Measurements from ENCODE around the gene ABCA13.

The ABCA13 gene

GRCh38 chr7:48262606-48263310, 91.5 kb downstream of the ABCA13 start (continued):
- TF ChIP-seq ZNF366 (tag by site-specific recombination; conservative IDR thresholded peaks at IDR 0.05) (no peak), KLF1 (tag by site-specific recombination; IDR thresholded peaks at IDR 0.05) (no peak), ZNF169 (tag by site-specific recombination; IDR thresholded peaks at IDR 0.05) (no peak)

GRCh38 chr7:48263311-48263650, 92.0 kb downstream of the ABCA13 start:
- no peak overlapping the region for H3K4me3 ChIP-seq (ENCODE audit: low read depth, low read length)
- CTCF ChIA-PET, result interaction anchor here (0.6 kb wide), 1 partner anchor 106 kb away, joined by 3 read pairs; no protein-coding TSS in a partner anchor
- no peaks in the 10 kb centered on the region for H3K36me3 ChIP-seq (ENCODE audit: control insufficient read depth in 2 of 2, insufficient read depth in 1 of 2, low read length in 2 of 2)
- TF ChIP-seq ZNF24 (tag by site-specific recombination; IDR thresholded peaks at IDR 0.05) (no peak), ZNF624 (tag by site-specific recombination; IDR thresholded peaks at IDR 0.05) (no peak), HOXA7 (CRISPR knock-in tag; IDR thresholded peaks at IDR 0.05; ENCODE audit: borderline replicate concordance) (no peak), ZNF416 (tag by site-specific recombination; IDR thresholded peaks at IDR 0.05) (no peak), ZBTB21 (tag by site-specific recombination; IDR thresholded peaks at IDR 0.05) (no peak), ZNF202 (tag by site-specific recombination; IDR thresholded peaks at IDR 0.05; ENCODE audit: borderline replicate concordance) (no peak), ZNF747 (tag by site-specific recombination; IDR thresholded peaks at IDR 0.05) (no peak), ZBTB48 (tag by site-specific recombination; IDR thresholded peaks at IDR 0.05) (no peak), ZSCAN4 (tag by site-specific recombination; IDR thresholded peaks at IDR 0.05) (no peak), ZBTB44 (tag by site-specific recombination; IDR thresholded peaks at IDR 0.05) (no peak), ZNF23 (tag by site-specific recombination; IDR thresholded peaks at IDR 0.05; ENCODE audit: borderline replicate concordance) (no peak), BCL11B (tag by site-specific recombination; IDR thresholded peaks at IDR 0.05; ENCODE audit: low read depth) (no peak), SP3 (tag by site-specific recombination; IDR thresholded peaks at IDR 0.05) (no peak)
- POLR2A ChIA-PET, result no interaction called here
- no peaks in the 10 kb centered on the region for H3K9me3 ChIP-seq (ENCODE audit: control insufficient read depth, insufficient read depth, low read depth, low read length)
- no peaks in the 10 kb centered on the region for H3K4me1 ChIP-seq (ENCODE audit: control insufficient read depth, insufficient read depth, low read length)
- H3K27ac ChIP-seq (ENCODE audit: extremely low read depth, low read depth, low read length), result no peak overlapping the region

GRCh38 chr7:48269066-48269465, 97.8 kb downstream of the ABCA13 start:
- H3K27ac ChIP-seq (ENCODE audit: extremely low read depth, low read depth, low read length), result no peak overlapping the region
- no peaks in the 10 kb centered on the region for H3K36me3 ChIP-seq (ENCODE audit: control insufficient read depth in 2 of 2, insufficient read depth in 1 of 2, low read length in 2 of 2)
- ChIA-PET POLR2A (no interaction called here), CTCF (interaction anchor here (1.3 kb wide), 1 partner anchor 30 kb away, joined by 4 read pairs; no protein-coding TSS in a partner anchor)
- no peak overlapping the region for H3K4me3 ChIP-seq (ENCODE audit: low read depth, low read length)
- no peaks in the 10 kb centered on the region for H3K9me3 ChIP-seq (ENCODE audit: control insufficient read depth, insufficient read depth, low read depth, low read length)
- no peaks in the 10 kb centered on the region for H3K4me1 ChIP-seq (ENCODE audit: control insufficient read depth, insufficient read depth, low read length)
- TF ChIP-seq ZNF843 (tag by site-specific recombination; IDR thresholded peaks at IDR 0.05) (no peak), ZNF670 (tag by site-specific recombination; IDR thresholded peaks at IDR 0.05; ENCODE audit: low read depth) (no peak), ZNF555 (tag by site-specific recombination; conservative IDR thresholded peaks at IDR 0.05) (no peak), OSR2 (tag by site-specific recombination; IDR thresholded peaks at IDR 0.05) (no peak), ZNF518A (tag by site-specific recombination; conservative IDR thresholded peaks at IDR 0.05; ENCODE audit: low read depth) (no peak), BCL11B (tag by site-specific recombination; IDR thresholded peaks at IDR 0.05; ENCODE audit: low read depth) (no peak), ZNF677 (tag by site-specific recombination; IDR thresholded peaks at IDR 0.05) (no peak), ZNF416 (tag by site-specific recombination; IDR thresholded peaks at IDR 0.05) (no peak), ZNF530 (tag by site-specific recombination; IDR thresholded peaks at IDR 0.05; ENCODE audit: low read depth) (no peak), KLF1 (tag by site-specific recombination; IDR thresholded peaks at IDR 0.05) (no peak), ZBTB26 (tag by site-specific recombination; optimal IDR thresholded peaks at IDR 0.05) (no peak), KLF9 (tag by site-specific recombination; IDR thresholded peaks at IDR 0.05; ENCODE audit: low read depth) (no peak), ZBTB48 (tag by site-specific recombination; IDR thresholded peaks at IDR 0.05) (no peak)
